OCI-LY1 (cell line): ENCODE results near the gene IFI16.

Source experiments
- EZH2 ChIP-seq: fragments of 200-600 bp; sonication (generic), shearing (Covaris generic); IDR thresholded peaks from 2 replicates; pipeline ENCODE4 v1.8.0; 2017; ENCODE audit warnings: borderline replicate concordance, mixed run types, mild to moderate bottlenecking, antibody characterized with exemption, low read length, moderate library complexity, mixed read lengths
- TF ChIP-seq, protein P1 (sequence below): fragments of 200-600 bp; sonication (generic), shearing (Covaris generic); IDR thresholded peaks from 2 replicates; pipeline ENCODE4 v1.5.1; 2017; ENCODE audit warnings: mild to moderate bottlenecking, antibody characterized with exemption, low read length, moderate library complexity, mixed read lengths

GRCh38 chr1:158961178-158961577 is 48.5 kb upstream of the IFI16 start:
- TF ChIP-seq, protein P1, sequence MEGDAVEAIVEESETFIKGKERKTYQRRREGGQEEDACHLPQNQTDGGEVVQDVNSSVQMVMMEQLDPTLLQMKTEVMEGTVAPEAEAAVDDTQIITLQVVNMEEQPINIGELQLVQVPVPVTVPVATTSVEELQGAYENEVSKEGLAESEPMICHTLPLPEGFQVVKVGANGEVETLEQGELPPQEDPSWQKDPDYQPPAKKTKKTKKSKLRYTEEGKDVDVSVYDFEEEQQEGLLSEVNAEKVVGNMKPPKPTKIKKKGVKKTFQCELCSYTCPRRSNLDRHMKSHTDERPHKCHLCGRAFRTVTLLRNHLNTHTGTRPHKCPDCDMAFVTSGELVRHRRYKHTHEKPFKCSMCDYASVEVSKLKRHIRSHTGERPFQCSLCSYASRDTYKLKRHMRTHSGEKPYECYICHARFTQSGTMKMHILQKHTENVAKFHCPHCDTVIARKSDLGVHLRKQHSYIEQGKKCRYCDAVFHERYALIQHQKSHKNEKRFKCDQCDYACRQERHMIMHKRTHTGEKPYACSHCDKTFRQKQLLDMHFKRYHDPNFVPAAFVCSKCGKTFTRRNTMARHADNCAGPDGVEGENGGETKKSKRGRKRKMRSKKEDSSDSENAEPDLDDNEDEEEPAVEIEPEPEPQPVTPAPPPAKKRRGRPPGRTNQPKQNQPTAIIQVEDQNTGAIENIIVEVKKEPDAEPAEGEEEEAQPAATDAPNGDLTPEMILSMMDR: no peak
- TF ChIP-seq EZH2: no peak
